Neural cell (in vitro differentiated cells): ENCODE measurements around the gene TSACC.

Experiments
- EP300 ChIP-seq: fragments of 450-650 bp; conservative IDR thresholded peaks from 2 replicates; pipeline ENCODE4 v1.6.1; 2014; ENCODE audit warnings: antibody characterized with exemption, mild to moderate bottlenecking, moderate library complexity; ENCODE audit not compliant: poor library complexity, severe bottlenecking
- EZH2 ChIP-seq: fragments of 200-600, 300-800 bp; shearing (Covaris generic), sonication (generic); IDR thresholded peaks from 2 replicates; pipeline ENCODE4 v1.6.1; 2014; ENCODE audit warnings: antibody characterized with exemption, low read length, borderline replicate concordance, mild to moderate bottlenecking; ENCODE audit not compliant: insufficient read depth, poor library complexity, severe bottlenecking
- MXI1 ChIP-seq: fragments of 450-650 bp; conservative IDR thresholded peaks from 2 replicates; pipeline ENCODE4 v1.6.1; 2014; ENCODE audit warnings: antibody characterized with exemption, mild to moderate bottlenecking; ENCODE audit not compliant: poor library complexity, severe bottlenecking
- POLR2AphosphoS5 ChIP-seq: IDR thresholded peaks from 2 replicates; pipeline ENCODE4 v1.6.1; 2012
- RAD21 ChIP-seq: fragments of 450-650 bp; conservative IDR thresholded peaks from 2 replicates; pipeline ENCODE4 v1.6.1; 2014; ENCODE audit warnings: antibody characterized with exemption, mild to moderate bottlenecking, moderate library complexity
- REST ChIP-seq: IDR thresholded peaks from 2 replicates; pipeline ENCODE4 v1.6.1; 2012; ENCODE audit warnings: borderline replicate concordance
- TAF1 ChIP-seq: IDR thresholded peaks from 2 replicates; pipeline ENCODE4 v1.6.1; 2012; ENCODE audit warnings: low read depth
- TF ChIP-seq, protein P1 (sequence below): fragments of 450-650 bp; IDR thresholded peaks from 2 replicates; pipeline ENCODE4 v1.5.1; 2014; ENCODE audit warnings: antibody characterized with exemption, mild to moderate bottlenecking, moderate library complexity; ENCODE audit not compliant: poor library complexity, severe bottlenecking

- TF ChIP-seq, protein P1, sequence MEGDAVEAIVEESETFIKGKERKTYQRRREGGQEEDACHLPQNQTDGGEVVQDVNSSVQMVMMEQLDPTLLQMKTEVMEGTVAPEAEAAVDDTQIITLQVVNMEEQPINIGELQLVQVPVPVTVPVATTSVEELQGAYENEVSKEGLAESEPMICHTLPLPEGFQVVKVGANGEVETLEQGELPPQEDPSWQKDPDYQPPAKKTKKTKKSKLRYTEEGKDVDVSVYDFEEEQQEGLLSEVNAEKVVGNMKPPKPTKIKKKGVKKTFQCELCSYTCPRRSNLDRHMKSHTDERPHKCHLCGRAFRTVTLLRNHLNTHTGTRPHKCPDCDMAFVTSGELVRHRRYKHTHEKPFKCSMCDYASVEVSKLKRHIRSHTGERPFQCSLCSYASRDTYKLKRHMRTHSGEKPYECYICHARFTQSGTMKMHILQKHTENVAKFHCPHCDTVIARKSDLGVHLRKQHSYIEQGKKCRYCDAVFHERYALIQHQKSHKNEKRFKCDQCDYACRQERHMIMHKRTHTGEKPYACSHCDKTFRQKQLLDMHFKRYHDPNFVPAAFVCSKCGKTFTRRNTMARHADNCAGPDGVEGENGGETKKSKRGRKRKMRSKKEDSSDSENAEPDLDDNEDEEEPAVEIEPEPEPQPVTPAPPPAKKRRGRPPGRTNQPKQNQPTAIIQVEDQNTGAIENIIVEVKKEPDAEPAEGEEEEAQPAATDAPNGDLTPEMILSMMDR = peak; percentile 93
- TF ChIP-seq TAF1 = no peak
- TF ChIP-seq EZH2 = no peak
- peak; percentile 90 for TF ChIP-seq RAD21
- TF ChIP-seq EP300 = no peak
- TF ChIP-seq REST = no peak
- TF ChIP-seq POLR2AphosphoS5 = no peak
- no peak for TF ChIP-seq MXI1
These were observed 44.7 kb downstream of the TSACC start for GRCh38 chr1:156383023-156383422.
